Measurements from ENCODE around the gene SNX5.

GRCh38 chr20:17936286-17936760 lies 32.3 kb downstream of the SNX5 start:
- TF ChIP-seq CTCF (optimal IDR thresholded peaks at IDR 0.05 in 1 of 3, IDR thresholded peaks at IDR 0.05 in 1 of 3, conservative IDR thresholded peaks at IDR 0.05 in 1 of 3; ENCODE audit: extremely low read depth in 1 of 3, insufficient read depth in 2 of 3, low read length in 3 of 3) (no peak), EZH2 (IDR thresholded peaks at IDR 0.05; ENCODE audit: low read length) (no peak)

Measured in keratinocyte (primary cell).